GM19193 (cell line): ENCODE data around the gene SLC25A26.

Source experiments
- POLR2A ChIP-seq: IDR thresholded peaks from 4 replicates; pipeline ENCODE4 v1.6.1; 2011; ENCODE audit not compliant: insufficient read depth, insufficient read length; ENCODE audit errors: extremely low read depth

Gene SLC25A26

GRCh38 chr3:66280304-66280703 lies 59.5 kb downstream of the SLC25A26 start:
- TF ChIP-seq POLR2A, result no peak

- no peak for TF ChIP-seq POLR2A
Measured at GRCh38 chr3:66297260-66297873, 76.6 kb downstream of the SLC25A26 start.

- TF ChIP-seq POLR2A, result no peak
Measured at GRCh38 chr3:66297900-66298299, 77.1 kb downstream of the SLC25A26 start.

- TF ChIP-seq POLR2A, result no peak
Measured at GRCh38 chr3:66298591-66298990, 77.8 kb downstream of the SLC25A26 start.

GRCh38 chr3:66299891-66300290 lies 79.1 kb downstream of the SLC25A26 start:
- TF ChIP-seq POLR2A, result no peak

- TF ChIP-seq POLR2A, result no peak
Measured at GRCh38 chr3:66302288-66302687, 81.5 kb downstream of the SLC25A26 start.

GRCh38 chr3:66303491-66303901 lies 82.7 kb downstream of the SLC25A26 start:
- no peak for TF ChIP-seq POLR2A

- TF ChIP-seq POLR2A, result no peak
Measured at GRCh38 chr3:66304293-66304692, 83.5 kb downstream of the SLC25A26 start.

GRCh38 chr3:66312039-66312438 lies 91.2 kb downstream of the SLC25A26 start:
- TF ChIP-seq POLR2A, result no peak

- TF ChIP-seq POLR2A, result no peak
Measured at GRCh38 chr3:66314455-66314854, 93.7 kb downstream of the SLC25A26 start.

GRCh38 chr3:66317750-66318376 lies 97.1 kb downstream of the SLC25A26 start:
- no peak for TF ChIP-seq POLR2A

- no peak for TF ChIP-seq POLR2A
Measured at GRCh38 chr3:66320390-66320789, 99.6 kb downstream of the SLC25A26 start.

GRCh38 chr3:66322436-66322835 lies 101.6 kb downstream of the SLC25A26 start:
- no peak for TF ChIP-seq POLR2A

- no peak for TF ChIP-seq POLR2A
Measured at GRCh38 chr3:66326340-66326739, 105.5 kb downstream of the SLC25A26 start.

GRCh38 chr3:66335671-66336070 lies 114.9 kb downstream of the SLC25A26 start:
- no peak for TF ChIP-seq POLR2A

GRCh38 chr3:66336333-66336766 lies 115.5 kb downstream of the SLC25A26 start:
- no peak for TF ChIP-seq POLR2A
